Activated CD4-positive, CD25-positive, alpha-beta regulatory T cell treated with anti-CD3 and anti-CD28 coated beads, Interleukin-2, amount 50 U/mL, for 72 hours (primary cell): ENCODE measurements around the gene TRPC4AP.

Source experiments
- DNase-seq: peaks from one replicate; pipeline ENCODE4 v3.0.0; 2021

TRPC4AP gene

DNA sequence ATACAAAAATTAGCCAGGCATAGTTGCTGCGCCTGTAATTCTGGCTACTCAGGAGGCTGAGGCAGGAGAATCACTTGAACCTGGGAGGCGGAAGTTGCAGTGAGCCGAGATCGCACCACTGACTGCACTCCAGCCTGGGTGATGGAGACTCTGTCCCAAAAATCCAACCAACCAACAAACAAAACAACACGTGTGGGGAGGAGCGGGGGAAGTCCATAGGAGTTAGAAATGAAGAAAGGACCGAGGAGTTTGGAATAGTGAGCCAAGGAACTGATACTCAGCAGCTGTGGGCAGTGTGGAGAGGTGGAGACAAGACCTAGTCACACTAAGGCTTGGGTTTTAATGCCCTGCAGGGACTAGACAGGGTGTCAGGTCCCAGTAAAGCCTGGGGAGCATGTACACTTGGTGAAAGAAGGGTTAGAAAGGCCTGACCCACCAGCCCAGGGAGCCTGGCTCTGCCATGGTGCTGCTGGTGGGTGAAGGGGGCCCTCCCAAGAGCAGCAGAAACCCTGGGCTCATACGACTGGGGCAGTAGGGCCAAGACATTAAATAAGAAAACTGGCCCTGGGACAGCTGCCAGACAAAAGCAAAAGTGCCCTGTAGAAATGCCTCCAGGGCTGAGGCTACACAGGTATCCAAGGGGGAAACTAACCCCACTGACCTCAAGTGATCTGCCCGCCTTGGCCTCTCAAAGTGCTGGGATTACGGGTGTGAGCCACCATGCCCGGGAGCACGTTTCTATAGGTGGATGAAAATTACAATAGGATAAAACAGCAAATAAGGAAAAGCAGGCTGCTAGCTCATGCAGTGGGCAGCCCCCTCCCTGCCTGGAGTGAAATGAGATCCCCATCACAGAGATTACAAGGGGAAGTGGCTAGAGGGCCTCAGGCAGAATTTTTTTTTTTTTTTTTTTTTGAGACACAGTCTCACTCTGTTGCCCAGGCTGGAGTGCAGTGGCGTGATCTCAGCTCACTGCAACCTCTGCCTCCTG lies 78.9 kb downstream of the TRPC4AP start:
- no peak for DNase-seq

DNA sequence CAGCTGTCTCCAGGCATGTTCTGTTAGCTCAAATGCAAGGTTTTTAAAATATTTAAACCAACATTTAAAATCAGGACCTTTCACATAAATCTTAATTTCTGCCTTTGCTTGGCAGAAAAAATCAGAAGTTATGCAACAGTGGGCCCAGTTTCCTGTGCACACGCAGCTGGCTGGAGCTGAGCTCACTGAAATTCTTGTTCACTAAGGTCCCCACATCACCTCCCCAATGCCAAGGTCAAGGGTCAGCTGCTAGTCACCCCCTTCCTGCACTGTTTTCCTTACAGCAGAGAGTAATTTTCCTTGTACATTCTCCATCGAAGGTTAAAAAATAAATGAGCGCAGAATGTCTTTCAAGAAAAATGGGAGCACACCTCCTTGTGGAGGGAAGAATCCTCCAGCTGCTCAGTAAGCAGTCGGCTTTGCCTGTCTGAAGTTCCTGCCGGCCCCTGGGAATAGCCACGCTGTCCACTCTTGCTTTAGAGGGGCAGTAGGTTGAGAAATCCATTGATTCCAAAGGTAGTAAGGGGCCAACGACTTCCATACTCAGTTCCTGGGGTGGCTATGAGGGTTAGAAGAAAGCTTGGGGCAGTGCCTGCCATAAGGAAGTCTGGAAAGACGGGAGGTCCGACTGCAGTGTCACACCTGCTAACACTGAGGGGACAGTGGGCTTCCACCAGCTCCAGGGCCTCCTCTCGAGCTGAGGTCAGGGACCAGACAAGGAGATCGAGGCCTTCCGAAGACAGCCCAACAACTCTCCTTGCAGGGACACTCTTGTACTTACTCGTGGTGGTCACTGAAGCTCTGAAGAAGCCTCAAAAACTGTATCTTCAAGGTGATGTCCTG lies 80.2 kb downstream of the TRPC4AP start:
- peak; percentile 15 for DNase-seq

GRCh38 chr20:35011589-35012226 lies 80.9 kb downstream of the TRPC4AP start:
- peak; percentile 4 for DNase-seq

DNA sequence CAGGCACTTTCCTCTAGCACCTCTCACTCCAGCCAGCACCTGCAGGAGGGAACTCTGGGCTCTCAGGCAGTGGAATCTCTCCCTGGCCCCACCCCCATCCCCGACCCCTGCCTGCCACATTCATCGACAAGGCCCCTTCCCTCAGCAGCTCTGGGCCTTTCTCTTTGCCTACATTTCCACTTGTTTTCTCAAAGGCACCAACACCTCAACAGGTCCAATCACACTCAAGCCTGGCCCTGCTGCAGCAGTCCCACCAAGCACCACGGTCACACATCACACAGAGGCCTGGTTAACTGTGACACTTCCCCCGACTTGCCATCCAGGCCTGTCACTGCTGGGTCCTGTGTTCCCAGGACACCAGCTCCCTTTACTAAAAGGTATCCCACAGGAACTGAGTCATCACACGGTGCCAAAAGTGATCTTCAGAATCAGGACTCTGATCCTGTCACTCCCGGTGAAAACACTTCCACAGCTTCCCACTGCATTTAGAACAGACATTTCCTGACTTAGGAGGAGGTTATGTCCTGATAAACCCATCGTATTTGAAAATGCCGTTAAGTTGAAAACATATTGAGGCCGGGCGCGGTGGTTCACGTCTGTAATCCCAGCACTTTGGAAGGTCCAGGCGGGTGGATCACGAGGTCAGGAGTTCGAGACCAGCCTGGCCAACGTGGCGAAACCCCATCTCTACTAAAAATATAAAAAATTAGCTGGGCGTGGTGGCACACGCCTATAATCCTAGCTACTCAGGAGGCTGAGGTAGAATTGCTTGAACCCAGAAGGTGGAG lies 82.0 kb downstream of the TRPC4AP start:
- DNase-seq, result peak; percentile 25

GRCh38 chr20:35009665-35010328 lies 82.8 kb downstream of the TRPC4AP start:
- DNase-seq, result peak; percentile 24

- DNase-seq, result peak; percentile 8
Measured at GRCh38 chr20:35008411-35009342, 83.9 kb downstream of the TRPC4AP start.

DNA sequence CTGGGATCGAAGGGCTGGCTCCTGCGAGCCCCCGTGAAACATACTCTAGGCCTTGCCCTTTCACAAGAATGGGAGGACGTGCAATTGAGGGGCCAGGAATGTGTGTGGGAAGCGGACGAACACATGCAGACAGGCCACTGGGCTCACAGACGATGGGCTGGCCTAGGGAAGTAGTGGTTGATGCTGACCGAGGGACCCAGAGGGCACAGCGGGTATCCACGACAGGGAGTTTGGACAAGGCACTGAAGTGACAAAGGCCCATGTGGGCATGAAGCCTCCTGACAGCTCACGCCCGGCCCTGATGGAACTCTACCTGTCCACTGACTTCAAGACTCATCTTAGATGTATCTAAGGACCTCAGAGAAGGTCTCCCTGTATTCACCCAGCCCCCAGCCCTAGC lies 84.7 kb downstream of the TRPC4AP start:
- DNase-seq, result peak; percentile 9

DNA sequence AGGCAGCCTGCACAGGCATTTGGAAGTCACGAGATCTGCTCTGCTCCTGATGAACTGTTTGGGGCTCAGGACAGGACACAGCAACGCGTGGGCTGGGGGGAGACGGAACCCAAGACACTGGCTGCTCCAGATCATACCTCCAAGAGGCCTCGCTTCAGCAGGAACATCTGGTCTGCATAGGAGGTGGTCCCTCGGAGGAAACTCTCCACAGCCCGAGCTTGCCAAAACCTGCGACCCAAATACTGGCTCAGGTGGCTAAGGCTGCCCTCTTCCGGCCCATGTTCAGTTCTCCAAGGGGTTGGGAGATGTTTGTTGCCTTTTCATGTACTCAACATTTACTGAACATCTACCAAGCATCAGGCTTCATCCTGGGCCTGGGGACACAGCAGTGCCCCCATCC lies 85.2 kb downstream of the TRPC4AP start:
- DNase-seq, result peak; percentile 18

DNA sequence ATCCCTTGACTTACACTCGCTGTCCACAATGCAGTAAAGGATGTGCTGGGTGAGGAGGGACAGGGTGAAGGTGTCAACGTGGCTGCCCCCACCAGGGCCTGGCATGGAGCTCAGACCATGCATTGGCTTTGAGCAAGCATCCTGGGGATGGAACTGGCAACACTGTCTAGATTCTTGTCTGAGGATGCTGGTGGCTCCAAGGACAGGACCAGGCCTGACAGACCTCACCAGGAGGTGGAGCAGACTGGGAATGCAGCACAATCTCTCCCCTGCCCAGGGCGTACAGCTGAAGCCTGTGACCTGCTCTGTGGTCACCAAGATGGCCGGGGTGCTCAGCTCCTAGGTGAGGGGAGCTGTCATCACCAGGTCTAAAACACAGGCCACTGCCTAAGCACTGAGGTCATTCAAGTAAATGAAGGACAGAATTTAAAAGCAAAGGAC lies 86.1 kb downstream of the TRPC4AP start:
- peak; percentile 24 for DNase-seq

GRCh38 chr20:35006009-35006408 lies 86.6 kb downstream of the TRPC4AP start:
- DNase-seq, result no peak

DNA sequence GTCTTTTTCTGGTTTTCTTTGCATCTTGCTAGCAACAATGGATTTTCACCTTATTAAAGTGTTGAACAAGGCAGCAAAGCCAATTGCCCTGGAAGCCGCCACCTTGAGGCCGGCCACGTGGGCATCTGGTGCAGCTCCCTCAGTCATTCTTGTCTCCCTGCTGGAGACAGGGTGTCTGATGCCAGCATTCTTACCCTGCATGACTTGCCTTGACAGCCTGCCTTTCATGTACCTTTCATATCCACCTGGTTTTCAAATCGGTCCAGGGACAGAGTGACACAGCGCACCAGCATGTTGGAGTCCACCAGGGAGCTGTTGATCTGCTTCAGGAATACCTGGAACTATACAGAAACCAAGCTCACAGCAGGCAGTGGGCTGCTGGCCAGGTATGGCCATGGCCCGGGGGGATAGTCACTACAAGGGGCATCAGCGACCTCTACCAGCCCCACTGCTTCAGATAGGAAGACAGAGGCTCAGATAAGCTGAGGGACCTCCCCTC lies 87.1 kb downstream of the TRPC4AP start:
- peak; percentile 19 for DNase-seq

GRCh38 chr20:35004749-35005462 lies 87.7 kb downstream of the TRPC4AP start:
- no peak for DNase-seq

DNA sequence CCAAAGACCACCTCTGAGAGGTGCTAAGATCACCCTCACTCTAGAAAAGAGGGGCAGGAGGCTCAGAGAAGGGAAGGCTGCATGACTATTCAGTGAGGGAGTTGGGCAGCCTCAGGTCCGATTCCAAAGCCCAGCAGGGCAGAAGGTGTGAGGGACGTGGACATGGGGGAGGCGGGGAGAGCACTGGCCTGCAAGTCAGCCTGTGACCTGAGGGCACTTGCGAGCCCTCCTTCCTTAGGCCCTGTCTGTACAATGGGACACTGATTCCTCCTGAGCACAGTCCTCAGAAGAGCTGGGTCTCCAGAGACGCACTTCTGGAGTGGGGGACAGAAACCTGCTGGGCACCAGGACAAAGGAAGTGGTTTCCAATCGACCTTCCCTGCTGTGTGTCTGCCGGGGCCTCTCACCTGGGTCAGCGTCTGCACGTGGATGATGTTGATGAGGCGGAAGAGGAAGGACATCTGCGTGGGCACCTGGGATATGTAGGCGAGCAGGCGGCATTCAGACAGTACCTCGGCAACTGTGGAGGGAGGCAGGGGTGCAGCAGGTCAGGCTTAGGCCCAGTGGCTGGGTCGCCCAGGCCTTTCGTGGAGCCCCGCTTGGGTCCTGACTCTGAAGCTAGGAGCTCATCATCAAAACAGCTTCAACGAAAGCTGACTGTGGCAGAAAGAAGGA lies 88.4 kb downstream of the TRPC4AP start:
- DNase-seq, result no peak

DNA sequence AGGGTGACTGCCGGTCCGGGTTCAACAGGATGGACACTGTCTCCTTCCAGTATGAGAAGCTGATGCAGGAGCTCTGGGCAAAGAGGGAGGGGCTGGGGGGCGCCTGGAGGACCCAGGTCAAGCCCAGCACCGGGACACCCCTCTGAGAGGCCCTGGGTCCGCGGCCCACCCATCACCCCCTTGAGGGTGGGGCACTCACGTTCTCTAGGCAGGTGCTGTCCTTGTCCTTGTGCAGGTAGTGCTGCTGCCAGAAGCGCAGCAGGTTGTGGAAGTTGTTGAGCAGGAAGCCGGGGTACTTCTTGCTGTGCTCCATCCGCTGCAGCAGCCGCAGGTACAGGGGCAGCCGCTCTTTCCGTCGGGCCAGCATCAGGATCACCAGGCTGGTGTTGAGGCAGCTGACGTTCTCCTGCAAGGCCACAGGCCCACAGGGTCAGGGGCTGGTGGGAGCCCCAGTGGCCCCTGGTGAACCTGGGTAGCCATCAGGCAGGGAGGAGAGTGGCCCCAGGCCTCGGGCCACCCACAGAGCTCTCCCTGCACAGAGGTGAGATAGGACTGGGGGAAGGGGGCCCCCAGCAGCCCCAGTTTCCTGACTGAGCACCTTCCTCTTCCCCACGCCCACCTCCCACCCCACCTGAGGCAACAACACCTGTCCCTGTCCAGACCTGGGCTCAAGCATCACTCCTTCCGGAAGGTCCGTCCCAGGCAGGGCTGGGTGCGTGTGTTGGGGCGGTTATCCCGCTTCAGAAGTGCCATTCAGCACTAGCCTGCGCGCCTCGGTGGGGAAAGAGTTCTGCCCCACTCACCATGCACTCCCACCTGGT lies 89.2 kb downstream of the TRPC4AP start:
- no peak for DNase-seq

DNA sequence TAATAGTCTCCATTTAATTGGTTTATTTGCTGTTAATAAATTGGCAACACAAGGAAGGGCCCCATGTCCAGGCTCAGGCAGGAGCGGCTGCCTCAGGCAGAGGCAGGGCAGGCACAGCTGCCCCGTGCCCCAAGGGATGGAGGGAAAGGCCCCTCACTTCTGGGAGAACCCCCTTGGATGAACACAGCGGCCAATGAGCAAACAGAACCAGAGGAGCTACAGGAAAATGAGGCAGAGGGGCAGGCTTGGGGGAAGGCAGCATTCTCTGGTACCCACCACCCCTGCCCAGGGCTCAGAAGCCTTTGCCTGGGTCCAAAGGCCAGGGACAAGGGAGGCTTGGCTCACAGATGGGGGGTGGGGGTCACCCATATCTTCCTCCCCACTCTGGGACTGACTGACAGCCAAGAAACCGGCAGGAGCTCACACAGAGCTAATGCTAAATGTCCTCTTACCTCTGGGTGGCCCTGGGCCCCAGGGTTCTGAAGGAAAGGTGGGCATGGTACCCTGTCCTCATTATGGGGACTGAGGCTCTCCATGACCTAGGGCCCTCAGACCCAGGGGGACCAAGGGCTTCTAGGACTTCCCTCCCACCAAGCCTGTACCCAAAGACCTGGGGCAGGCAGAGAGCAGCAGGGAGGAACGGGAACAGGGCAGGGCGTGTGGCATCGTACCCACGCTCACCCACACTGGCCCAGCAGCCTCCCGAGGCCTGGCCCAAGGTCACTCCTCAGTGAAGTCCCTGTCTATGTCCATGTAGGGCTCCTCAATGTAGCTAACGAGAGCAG lies 90.0 kb downstream of the TRPC4AP start:
- DNase-seq, result no peak

DNA sequence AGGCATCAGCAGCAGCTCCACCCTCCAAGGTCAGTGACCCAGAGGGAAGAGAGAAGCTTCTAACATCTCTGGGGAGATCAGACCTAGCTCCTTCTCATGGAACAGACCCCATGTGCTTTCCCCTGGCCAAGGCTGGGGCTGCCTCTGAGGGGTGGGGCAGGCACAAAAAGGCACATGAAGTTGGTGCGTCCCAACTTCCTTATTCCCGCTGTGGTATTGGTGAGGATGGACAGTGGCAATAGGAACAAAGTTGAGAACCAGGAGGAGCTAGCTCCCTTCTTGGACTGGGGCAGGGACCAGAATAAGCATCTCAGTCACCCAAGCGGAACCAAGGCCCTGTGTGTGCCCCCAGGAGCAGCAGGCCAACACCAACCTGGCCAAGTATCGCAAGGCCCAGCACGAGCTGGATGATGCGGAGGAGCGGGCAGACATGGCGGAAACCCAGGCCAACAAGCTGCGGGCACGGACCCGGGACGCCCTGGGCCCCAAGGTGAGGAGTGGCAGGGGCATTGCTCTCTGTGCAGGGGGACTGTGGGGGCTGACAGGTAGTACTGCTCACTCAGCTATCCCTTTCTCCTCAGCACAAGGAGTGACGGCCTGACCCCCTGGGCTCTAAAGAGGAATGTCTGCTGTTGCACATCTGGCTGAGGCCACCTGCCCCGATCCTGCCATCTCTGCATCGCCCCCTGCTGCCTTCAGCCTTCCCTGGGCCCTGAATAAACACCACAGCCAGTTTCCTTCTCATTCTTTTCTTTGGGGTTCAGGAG lies 90.8 kb downstream of the TRPC4AP start:
- no peak for DNase-seq
